Tibial artery (tissue), 4 donors: Measurements from ENCODE around the gene AGPS.

Experiments
- DNase-seq, 2 donors: peaks; one replicate each; pipeline ENCODE4 v3.0.0-alpha.2; 2019
- H3K27ac ChIP-seq, 2 donors: fragments of 200-600 bp; sonication (generic) in 1 of 2; 1 replicate in 1 of 2; 2 replicates in 1 of 2; pipeline ENCODE4 v1.5.1; 2018 to 2019; ENCODE audit warnings: mild to moderate bottlenecking in 1 of 2
- H3K27me3 ChIP-seq, 2 donors: fragments of 200-600 bp; sonication (generic) in 1 of 2; one replicate each; pipeline versions ENCODE4 v1.5.1 to v1.6.0; 2016 to 2019
- H3K36me3 ChIP-seq, 3 donors: fragments of 200-600 bp; sonication (generic) in 2 of 3; one replicate each; pipeline ENCODE4 v1.5.1; 2016 to 2019; ENCODE audit warnings: mild to moderate bottlenecking in 2 of 3
- H3K4me1 ChIP-seq, 4 donors: fragments of 200-600 bp; sonication (generic) in 2 of 4; 1 replicate in 3 of 4; 2 replicates in 1 of 4; pipeline ENCODE4 v1.5.1; 2016 to 2019
- H3K4me3 ChIP-seq, 2 donors: fragments of 200-600 bp; sonication (generic) in 1 of 2; 1 replicate in 1 of 2; 2 replicates in 1 of 2; pipeline ENCODE4 v1.5.1; 2018 to 2019; ENCODE audit warnings: mild to moderate bottlenecking in 2 of 2
- H3K9me3 ChIP-seq, 3 donors: fragments of 200-600 bp; sonication (generic) in 1 of 3; one replicate each; pipeline ENCODE4 v1.5.1; 2016 to 2019
- CTCF ChIP-seq, 2 experiments: fragments of 200-600 bp in 1 of 2; fragments of 450-650 bp in 1 of 2; IDR thresholded peaks; one replicate each; pipeline ENCODE4 v1.5.1; 2017 to 2019; ENCODE audit warnings: antibody characterized with exemption in 2 of 2, mild to moderate bottlenecking in 1 of 2, moderate library complexity in 1 of 2
- intact Hi-C: fragments of 100-400 bp; cut with DNase I; formaldehyde crosslinking; loops from one replicate; pipeline ENCODE4 v1.15.0; 2023; ENCODE audit warnings: low total_unique reads

AGPS gene

GRCh38 chr2:177541258-177541991 is 148.9 kb downstream of the AGPS start:
- Histone ChIP-seq H3K36me3 (peaks cover 0 to 4% (median 0%) of the 10 kb centered on the region in 3 donors), H3K4me3 (no peak overlapping the region), H3K27me3 (no peaks in the 10 kb centered on the region), H3K4me1 (peaks cover 0 to 11% (median 4%) of the 10 kb centered on the region in 4 donors), H3K27ac (no peak overlapping the region), H3K9me3 (no peaks in the 10 kb centered on the region)
- intact Hi-C loops: no loop called here
- no peak for TF ChIP-seq CTCF (IDR thresholded peaks at IDR 0.05)
- no peak for DNase-seq

- Histone ChIP-seq H3K27me3 (no peaks in the 10 kb centered on the region), H3K27ac (no peak overlapping the region), H3K36me3 (peaks cover 0 to 4% (median 0%) of the 10 kb centered on the region in 3 donors), H3K4me3 (no peak overlapping the region), H3K9me3 (no peaks in the 10 kb centered on the region), H3K4me1 (peaks cover 0 to 11% (median 4%) of the 10 kb centered on the region in 4 donors)
- intact Hi-C loops: no loop called here
- DNase-seq: no peak
- TF ChIP-seq CTCF (IDR thresholded peaks at IDR 0.05): no peak
Observed at GRCh38 chr2:177542396-177542795, 149.8 kb downstream of the AGPS start.

- H3K27ac ChIP-seq: no peak overlapping the region
- peaks cover 0 to 11% (median 4%) of the 10 kb centered on the region in 4 donors for H3K4me1 ChIP-seq
- intact Hi-C loops: no loop called here
- no peak overlapping the region for H3K4me3 ChIP-seq
- TF ChIP-seq CTCF (IDR thresholded peaks at IDR 0.05): no peak
- peaks cover 0 to 4% (median 0%) of the 10 kb centered on the region in 3 donors for H3K36me3 ChIP-seq
- DNase-seq: no peak
- no peaks in the 10 kb centered on the region for H3K27me3 ChIP-seq
- H3K9me3 ChIP-seq: no peaks in the 10 kb centered on the region
Observed at GRCh38 chr2:177543007-177543760, 150.6 kb downstream of the AGPS start.

GRCh38 chr2:177545143-177545542 is 152.6 kb downstream of the AGPS start:
- H3K4me1 ChIP-seq: peaks cover 0 to 11% (median 4%) of the 10 kb centered on the region in 4 donors
- H3K27ac ChIP-seq: no peak overlapping the region
- no peaks in the 10 kb centered on the region for H3K27me3 ChIP-seq
- no peaks in the 10 kb centered on the region for H3K36me3 ChIP-seq
- H3K4me3 ChIP-seq: no peak overlapping the region
- no peak for TF ChIP-seq CTCF (IDR thresholded peaks at IDR 0.05)
- DNase-seq: no peak
- no peaks in the 10 kb centered on the region for H3K9me3 ChIP-seq
- intact Hi-C loops: no loop called here

- intact Hi-C loops: no loop called here
- peaks cover 0 to 11% (median 4%) of the 10 kb centered on the region in 4 donors for H3K4me1 ChIP-seq
- no peaks in the 10 kb centered on the region for H3K36me3 ChIP-seq
- no peaks in the 10 kb centered on the region for H3K27me3 ChIP-seq
- TF ChIP-seq CTCF (IDR thresholded peaks at IDR 0.05): no peak
- no peak overlapping the region for H3K27ac ChIP-seq
- no peak for DNase-seq
- H3K4me3 ChIP-seq: no peak overlapping the region
- H3K9me3 ChIP-seq: no peaks in the 10 kb centered on the region
Observed at GRCh38 chr2:177545981-177546585, 153.5 kb downstream of the AGPS start.
